Smooth muscle cell of the brain vasculature (primary cell): ENCODE measurements around the gene SOX14.

ENCODE experiments used
- DNase-seq: peaks from one replicate; pipeline ENCODE4 v3.0.0-alpha.2; 2012; ENCODE audit warnings: low read depth, low spot score

The SOX14 gene

GRCh38 chr3:137764001-137764433 is at the start of gene SOX14:
Gene SOX14, plus strand, starts transcription at chr3:137764315. Its CDS starts 470 bp downstream, at chr3:137764785.
- no peak for DNase-seq

- DNase-seq: no peak
Measured at GRCh38 chr3:137714551-137714950, 49.6 kb upstream of the SOX14 start.

GRCh38 chr3:137724240-137724639 is 39.9 kb upstream of the SOX14 start:
- no peak for DNase-seq

GRCh38 chr3:137737208-137737607 is 26.9 kb upstream of the SOX14 start:
- DNase-seq: no peak

GRCh38 chr3:137738710-137739109 is 25.4 kb upstream of the SOX14 start:
- DNase-seq: no peak

- DNase-seq: no peak
Measured at GRCh38 chr3:137743608-137744007, 20.5 kb upstream of the SOX14 start.

- DNase-seq: no peak
Measured at GRCh38 chr3:137746808-137747207, 17.3 kb upstream of the SOX14 start.

GRCh38 chr3:137759505-137759904 is 4.6 kb upstream of the SOX14 start:
- no peak for DNase-seq

- no peak for DNase-seq
Measured at GRCh38 chr3:137760341-137761098, 3.6 kb upstream of the SOX14 start.

- no peak for DNase-seq
Measured at GRCh38 chr3:137761099-137761562, 3.0 kb upstream of the SOX14 start.

- DNase-seq: no peak
Measured at GRCh38 chr3:137761563-137762503, 2.3 kb upstream of the SOX14 start.

- no peak for DNase-seq
Measured at GRCh38 chr3:137762674-137763593, 1.2 kb upstream of the SOX14 start.

GRCh38 chr3:137763594-137763938 is 549 bp upstream of the SOX14 start:
- DNase-seq: no peak

- DNase-seq: no peak
Measured at GRCh38 chr3:137764563-137765309, 621 bp downstream of the SOX14 start.

GRCh38 chr3:137765310-137766033 is 1.4 kb downstream of the SOX14 start:
- no peak for DNase-seq

GRCh38 chr3:137766041-137766875 is 2.1 kb downstream of the SOX14 start:
- no peak for DNase-seq

- DNase-seq: no peak
Measured at GRCh38 chr3:137766876-137767537, 2.9 kb downstream of the SOX14 start.

- DNase-seq: no peak
Measured at GRCh38 chr3:137767538-137768360, 3.6 kb downstream of the SOX14 start.
